WTC11 (cell line): ENCODE data around the gene CUL1.

Source experiments
- ESRRA ChIP-seq: sonication (generic); formaldehyde crosslinking; IDR thresholded peaks from 2 replicates; pipeline ENCODE4 v1.8.1; 2022; ENCODE audit warnings: mild to moderate bottlenecking, missing genetic modification reagents, borderline replicate concordance
- FOXP4 ChIP-seq: sonication (generic); formaldehyde crosslinking; IDR thresholded peaks from 2 replicates; pipeline ENCODE4 v1.8.0; 2022; ENCODE audit warnings: mild to moderate bottlenecking, missing genetic modification reagents
- NR2C2 ChIP-seq: sonication (generic); formaldehyde crosslinking; IDR thresholded peaks from 2 replicates; pipeline ENCODE4 v1.8.0; 2022; ENCODE audit warnings: mild to moderate bottlenecking, missing genetic modification reagents
- ZNF317 ChIP-seq: sonication (generic); formaldehyde crosslinking; IDR thresholded peaks from 2 replicates; pipeline ENCODE4 v1.8.1; 2023; ENCODE audit warnings: low read depth, mild to moderate bottlenecking, moderate library complexity, missing genetic modification reagents, borderline replicate concordance
- TF ChIP-seq, protein P1 (sequence below): fragments of 200-600 bp; IDR thresholded peaks from 2 replicates; pipeline ENCODE4 v1.8.0; 2022; ENCODE audit warnings: antibody characterized with exemption
- TF ChIP-seq, protein P2 (sequence below): sonication (generic); formaldehyde crosslinking; IDR thresholded peaks from 2 replicates; pipeline ENCODE4 v1.8.1; 2022; ENCODE audit warnings: low read depth, missing genetic modification reagents, borderline replicate concordance
- TF ChIP-seq, protein P3 (sequence below): sonication (generic); formaldehyde crosslinking; IDR thresholded peaks from 2 replicates; pipeline ENCODE4 v1.8.1; 2023; ENCODE audit warnings: mild to moderate bottlenecking, missing genetic modification reagents

DNA sequence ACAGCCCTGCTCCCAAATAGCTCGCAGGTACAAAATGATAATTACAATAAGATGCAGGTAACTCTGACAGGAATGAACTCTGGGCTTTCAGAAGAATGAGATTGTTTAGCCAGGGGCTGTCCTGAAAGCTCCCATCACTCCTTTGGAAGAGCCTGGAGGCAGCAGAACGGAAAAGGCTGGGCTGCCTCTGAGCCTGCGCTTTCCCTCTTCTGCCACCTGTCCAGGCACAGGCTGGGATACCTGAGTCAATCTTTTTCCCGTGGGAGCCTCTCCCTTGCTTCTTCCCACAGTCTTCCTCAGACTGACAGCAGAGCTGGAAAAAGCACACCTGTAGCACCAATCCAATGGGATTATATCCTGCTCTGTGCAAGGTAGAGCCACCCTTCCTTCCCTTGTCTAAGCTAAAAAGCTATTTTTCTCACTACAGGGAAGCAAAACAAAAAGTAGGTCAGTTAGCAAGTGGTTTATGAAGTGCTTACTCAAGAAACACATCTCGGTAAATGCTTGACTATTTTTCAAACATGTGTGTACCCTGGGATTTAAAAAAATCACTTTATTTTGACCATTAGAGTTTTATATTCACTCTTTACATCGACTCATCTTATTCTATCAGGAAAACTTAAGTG is 12.3 kb upstream of the CUL1 start:
- TF ChIP-seq, protein P1, sequence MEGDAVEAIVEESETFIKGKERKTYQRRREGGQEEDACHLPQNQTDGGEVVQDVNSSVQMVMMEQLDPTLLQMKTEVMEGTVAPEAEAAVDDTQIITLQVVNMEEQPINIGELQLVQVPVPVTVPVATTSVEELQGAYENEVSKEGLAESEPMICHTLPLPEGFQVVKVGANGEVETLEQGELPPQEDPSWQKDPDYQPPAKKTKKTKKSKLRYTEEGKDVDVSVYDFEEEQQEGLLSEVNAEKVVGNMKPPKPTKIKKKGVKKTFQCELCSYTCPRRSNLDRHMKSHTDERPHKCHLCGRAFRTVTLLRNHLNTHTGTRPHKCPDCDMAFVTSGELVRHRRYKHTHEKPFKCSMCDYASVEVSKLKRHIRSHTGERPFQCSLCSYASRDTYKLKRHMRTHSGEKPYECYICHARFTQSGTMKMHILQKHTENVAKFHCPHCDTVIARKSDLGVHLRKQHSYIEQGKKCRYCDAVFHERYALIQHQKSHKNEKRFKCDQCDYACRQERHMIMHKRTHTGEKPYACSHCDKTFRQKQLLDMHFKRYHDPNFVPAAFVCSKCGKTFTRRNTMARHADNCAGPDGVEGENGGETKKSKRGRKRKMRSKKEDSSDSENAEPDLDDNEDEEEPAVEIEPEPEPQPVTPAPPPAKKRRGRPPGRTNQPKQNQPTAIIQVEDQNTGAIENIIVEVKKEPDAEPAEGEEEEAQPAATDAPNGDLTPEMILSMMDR, result no peak
- TF ChIP-seq ESRRA (CRISPR knock-in tag), result no peak
- TF ChIP-seq, protein P2, sequence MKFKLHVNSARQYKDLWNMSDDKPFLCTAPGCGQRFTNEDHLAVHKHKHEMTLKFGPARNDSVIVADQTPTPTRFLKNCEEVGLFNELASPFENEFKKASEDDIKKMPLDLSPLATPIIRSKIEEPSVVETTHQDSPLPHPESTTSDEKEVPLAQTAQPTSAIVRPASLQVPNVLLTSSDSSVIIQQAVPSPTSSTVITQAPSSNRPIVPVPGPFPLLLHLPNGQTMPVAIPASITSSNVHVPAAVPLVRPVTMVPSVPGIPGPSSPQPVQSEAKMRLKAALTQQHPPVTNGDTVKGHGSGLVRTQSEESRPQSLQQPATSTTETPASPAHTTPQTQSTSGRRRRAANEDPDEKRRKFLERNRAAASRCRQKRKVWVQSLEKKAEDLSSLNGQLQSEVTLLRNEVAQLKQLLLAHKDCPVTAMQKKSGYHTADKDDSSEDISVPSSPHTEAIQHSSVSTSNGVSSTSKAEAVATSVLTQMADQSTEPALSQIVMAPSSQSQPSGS (CRISPR knock-in tag), result no peak
- TF ChIP-seq, protein P3, sequence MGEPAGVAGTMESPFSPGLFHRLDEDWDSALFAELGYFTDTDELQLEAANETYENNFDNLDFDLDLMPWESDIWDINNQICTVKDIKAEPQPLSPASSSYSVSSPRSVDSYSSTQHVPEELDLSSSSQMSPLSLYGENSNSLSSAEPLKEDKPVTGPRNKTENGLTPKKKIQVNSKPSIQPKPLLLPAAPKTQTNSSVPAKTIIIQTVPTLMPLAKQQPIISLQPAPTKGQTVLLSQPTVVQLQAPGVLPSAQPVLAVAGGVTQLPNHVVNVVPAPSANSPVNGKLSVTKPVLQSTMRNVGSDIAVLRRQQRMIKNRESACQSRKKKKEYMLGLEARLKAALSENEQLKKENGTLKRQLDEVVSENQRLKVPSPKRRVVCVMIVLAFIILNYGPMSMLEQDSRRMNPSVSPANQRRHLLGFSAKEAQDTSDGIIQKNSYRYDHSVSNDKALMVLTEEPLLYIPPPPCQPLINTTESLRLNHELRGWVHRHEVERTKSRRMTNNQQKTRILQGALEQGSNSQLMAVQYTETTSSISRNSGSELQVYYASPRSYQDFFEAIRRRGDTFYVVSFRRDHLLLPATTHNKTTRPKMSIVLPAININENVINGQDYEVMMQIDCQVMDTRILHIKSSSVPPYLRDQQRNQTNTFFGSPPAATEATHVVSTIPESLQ (CRISPR knock-in tag), result no peak
- TF ChIP-seq ZNF317, result no peak
- TF ChIP-seq FOXP4 (CRISPR knock-in tag), result no peak
- TF ChIP-seq NR2C2, result no peak
